Natural killer cell (primary cell): Measurements from ENCODE around the gene OR1D2. TPM values are rescaled to one million over a fixed set of nuclear protein-coding genes. Genes with fewer than 3 reads are reported as not detected.
"Not testable (repeated sequence)": the region's sequence is repeated elsewhere in the genome, so short reads cannot be mapped to it uniquely, and the experiment has no call there.

ENCODE experiments used
- ATAC-seq, 3 donors: fragments of 150-1000 bp in 2 of 3; fragments of 200-7000 bp in 1 of 3; cut with Tn5 transposase; 1 replicate in 1 of 3; 2 replicates in 2 of 3; pipeline ENCODE4 v1.10.0; 2021; ENCODE audit warnings: mild to moderate bottlenecking in 2 of 3, moderate library complexity in 2 of 3
- DNase-seq, 2 donors: peaks; one replicate each; pipeline versions ENCODE4 v3.0.0 to v3.0.0-alpha.2; 2013 to 2021; ENCODE audit warnings: mixed read lengths in 1 of 2
- H3K27ac ChIP-seq: one replicate; pipeline ENCODE4 v1.5.1; 2013; ENCODE audit warnings: mild to moderate bottlenecking, low read length
- H3K27me3 ChIP-seq: one replicate; pipeline ENCODE4 v1.6.1; 2013; ENCODE audit warnings: low read length; ENCODE audit not compliant: control insufficient read depth, insufficient read depth
- H3K36me3 ChIP-seq: one replicate; pipeline ENCODE4 v1.6.1; 2013; ENCODE audit warnings: low read length; ENCODE audit not compliant: control insufficient read depth, insufficient read depth
- H3K4me1 ChIP-seq: one replicate; pipeline ENCODE4 v1.6.1; 2013; ENCODE audit warnings: low read length; ENCODE audit not compliant: control insufficient read depth, insufficient read depth
- H3K4me3 ChIP-seq: one replicate; pipeline ENCODE4 v1.5.1; 2013; ENCODE audit warnings: low read length
- H3K9me3 ChIP-seq: one replicate; pipeline ENCODE4 v1.6.1; 2013; ENCODE audit warnings: low read length; ENCODE audit not compliant: control insufficient read depth, insufficient read depth
- H3K27ac Mint-ChIP-seq, 2 donors: one replicate each; pipeline ENCODE4 v1.8.0; 2022; ENCODE audit warnings: mild to moderate bottlenecking in 2 of 2, mixed read lengths in 2 of 2, moderate library complexity in 1 of 2
- H3K27me3 Mint-ChIP-seq, 2 donors: one replicate each; pipeline ENCODE4 v1.8.0; 2022; ENCODE audit warnings: low read depth in 2 of 2, mixed read lengths in 2 of 2
- H3K36me3 Mint-ChIP-seq: one replicate; pipeline ENCODE4 v1.8.0; 2022; ENCODE audit warnings: mixed read lengths
- H3K4me1 Mint-ChIP-seq, 2 donors: one replicate each; pipeline ENCODE4 v1.8.0; 2022; ENCODE audit warnings: mixed read lengths in 2 of 2
- H3K4me3 Mint-ChIP-seq: one replicate; pipeline ENCODE4 v1.8.0; 2022; ENCODE audit warnings: mild to moderate bottlenecking, moderate library complexity, mixed read lengths
- H3K9me3 Mint-ChIP-seq, 2 donors: one replicate each; pipeline ENCODE4 v1.8.0; 2022; ENCODE audit warnings: mixed read lengths in 2 of 2
- CTCF ChIP-seq: fragments of 200-600 bp; IDR thresholded peaks from one replicate; pipeline ENCODE4 v1.8.0; 2022; ENCODE audit warnings: antibody characterized with exemption
- WGBS: methylation state at CpG from one replicate; pipeline ENCODE4 v1.1.7; 2013; ENCODE audit warnings: missing lambda C conversion rate; ENCODE audit not compliant: insufficient coverage; 5-methylcytosine and 5-hydroxymethylcytosine counted together
- intact Hi-C: fragments of 100-400 bp; cut with micrococcal nuclease; formaldehyde crosslinking; loops from one replicate; pipeline ENCODE4 v1.14.2; 2022
- total RNA-seq, 4 donors: library from RNA; stranded (reverse); fragments of 120-200 nt in 1 of 4; gene quantifications; one replicate each; pipeline versions ENCODE4 v1.2.3 to v1.2.4, GENCODE V29; 2013 to 2022

The OR1D2 gene
- total RNA-seq, 3 donors from 2014 or later (not counting 1 experiment from before 2014, with no cell fraction given): not detected

DNA sequence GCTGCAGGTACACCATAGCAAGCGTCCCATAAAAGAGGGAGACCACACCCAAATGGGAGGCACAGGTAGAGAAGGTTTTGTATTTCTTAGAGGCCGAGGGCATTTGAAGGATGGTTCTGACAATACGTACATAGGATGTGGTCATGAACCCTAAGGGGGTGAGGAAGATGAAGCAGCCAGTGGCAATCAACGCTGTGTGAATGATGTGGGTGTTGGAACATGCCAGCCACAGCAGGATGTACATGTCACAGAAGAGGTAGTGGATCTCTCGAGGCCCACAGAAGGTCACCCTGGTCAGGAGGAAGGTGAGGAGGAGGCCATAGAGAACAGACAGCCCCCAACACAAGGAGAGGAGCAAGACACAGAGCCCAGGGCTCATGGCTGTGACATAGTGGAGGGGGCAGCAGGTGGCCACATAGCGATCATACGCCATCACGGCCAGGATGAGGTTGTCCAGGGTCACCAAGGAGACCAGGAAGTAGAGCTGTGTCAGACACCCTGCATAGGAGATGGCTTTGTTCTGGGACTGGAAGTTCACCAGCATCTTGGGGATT is 41.3 kb downstream of the OR1D2 start:
- H3K4me3 Mint-ChIP-seq, H3K27me3 ChIP-seq, H3K27ac ChIP-seq, H3K9me3 Mint-ChIP-seq, H3K9me3 ChIP-seq, H3K27me3 Mint-ChIP-seq, H3K4me1 Mint-ChIP-seq, H3K36me3 Mint-ChIP-seq, H3K4me1 ChIP-seq, H3K4me3 ChIP-seq, intact Hi-C loops, H3K36me3 ChIP-seq: not testable (repeated sequence)
- 58% methylated on average over 5 of the region's 8 CpGs for WGBS
- peak overlapping the region; percentile 41 to 57 for H3K27ac Mint-ChIP-seq
- ATAC-seq: peak; percentile 86 to 95 (median 87)
- DNase-seq: peak in 1 of 2 donors; percentile 26

GRCh38 chr17:3054868-3055267 is 49.4 kb downstream of the OR1D2 start:
- H3K4me1 Mint-ChIP-seq: not testable (repeated sequence)

GRCh38 chr17:3049705-3050295 is 54.4 kb downstream of the OR1D2 start:
- H3K4me1 Mint-ChIP-seq: peaks cover 0 to 10% of the 10 kb centered on the region in 2 donors
- peak overlapping the region in 1 of 2 donors; percentile 69 for H3K27ac Mint-ChIP-seq
- WGBS: 92% methylated on average over 8 of the region's 8 CpGs
- peak overlapping the region; percentile 92 for H3K4me3 Mint-ChIP-seq
- H3K27me3 Mint-ChIP-seq: no peaks in the 10 kb centered on the region
- H3K27me3 ChIP-seq: no peaks in the 10 kb centered on the region
- no peak for DNase-seq
- H3K9me3 ChIP-seq: no peaks in the 10 kb centered on the region
- TF ChIP-seq CTCF: no peak
- peaks cover 13% of the 10 kb centered on the region for H3K4me1 ChIP-seq
- H3K9me3 Mint-ChIP-seq: no peaks in the 10 kb centered on the region
- ATAC-seq: no peak
- H3K4me3 ChIP-seq: no peak overlapping the region
- intact Hi-C loops: loop anchor here (10.0 kb wide), 1 partner anchor 585 kb away; the partner anchor contains the start of genes CTNS and SHPK
- no peaks in the 10 kb centered on the region for H3K36me3 ChIP-seq
- no peak overlapping the region for H3K27ac ChIP-seq
- H3K36me3 Mint-ChIP-seq: no peaks in the 10 kb centered on the region

More at GRCh38 chr17:3054868-3055267, 49.4 kb downstream of the OR1D2 start:
- ATAC-seq, intact Hi-C loops, H3K4me3 Mint-ChIP-seq, H3K36me3 Mint-ChIP-seq, H3K4me1 ChIP-seq, H3K27ac ChIP-seq, H3K36me3 ChIP-seq, H3K27ac Mint-ChIP-seq, H3K4me3 ChIP-seq, H3K27me3 Mint-ChIP-seq, H3K27me3 ChIP-seq, H3K9me3 Mint-ChIP-seq, DNase-seq, H3K9me3 ChIP-seq: not testable (repeated sequence)
- WGBS: no CpG with 5 or more reads among the region's 2 CpGs

DNA sequence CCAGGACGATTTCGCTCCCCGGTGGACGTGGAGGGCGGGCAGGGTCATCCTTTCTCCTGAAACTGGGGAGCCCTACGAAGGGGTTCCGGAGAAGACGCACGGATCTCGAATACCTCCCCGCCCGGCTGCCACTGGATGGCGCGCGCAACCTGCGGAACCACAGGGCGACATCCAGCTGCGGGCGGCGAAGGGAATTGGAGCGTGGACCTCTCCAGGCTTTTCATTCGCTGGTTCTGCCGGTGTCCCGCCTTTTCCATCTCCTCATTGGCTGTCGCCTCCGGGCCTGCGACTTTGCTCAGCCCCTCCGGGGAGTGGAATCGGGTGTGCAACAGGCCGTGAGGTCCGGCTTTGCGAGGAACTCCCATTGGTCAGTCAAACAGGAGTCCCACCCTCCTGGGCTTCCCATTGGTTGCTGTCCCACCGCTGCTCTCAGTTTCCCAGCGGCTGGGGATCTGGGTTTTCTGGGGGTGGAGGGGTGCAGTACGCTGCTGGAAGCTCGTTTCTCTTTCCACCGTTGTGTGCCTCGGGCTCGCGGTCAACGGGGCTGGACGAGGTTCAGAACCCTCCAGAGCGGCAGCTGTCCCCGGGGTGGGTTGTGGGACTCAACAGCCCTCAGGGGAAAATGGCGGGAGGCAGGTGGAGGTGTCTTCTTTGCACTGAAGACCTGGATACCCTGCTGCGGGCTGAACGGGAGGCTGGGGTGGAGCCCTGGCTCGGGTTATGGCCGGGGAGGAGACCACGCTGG is 55.3 kb downstream of the OR1D2 start:
- H3K36me3 Mint-ChIP-seq: peaks cover 6% of the 10 kb centered on the region
- intact Hi-C loops: loop anchor here (10.0 kb wide), 1 partner anchor 586 kb away; the partner anchor contains the start of genes CTNS and SHPK

More for the DNA sequence above, 55.3 kb downstream of the OR1D2 start:
- peak overlapping the region; percentile 70 for H3K4me3 ChIP-seq
- H3K27ac ChIP-seq: peak overlapping the region; percentile 50
- Mint-ChIP-seq H3K27me3 (no peaks in the 10 kb centered on the region), H3K4me3 (peak overlapping the region; percentile 92), H3K27ac (peak overlapping the region; percentile 69 to 86), H3K9me3 (peaks cover 0 to 3% of the 10 kb centered on the region in 2 donors), H3K4me1 (peaks cover 0 to 10% of the 10 kb centered on the region in 2 donors)
- H3K36me3 ChIP-seq: no peaks in the 10 kb centered on the region
- H3K4me1 ChIP-seq: peaks cover 13% of the 10 kb centered on the region
- DNase-seq: peak; percentile 90 to 97
- peaks cover 8% of the 10 kb centered on the region for H3K9me3 ChIP-seq
- peak; percentile 96 to 99 (median 98) for ATAC-seq
- no peaks in the 10 kb centered on the region for H3K27me3 ChIP-seq
- peak; percentile 49 for TF ChIP-seq CTCF
- WGBS: under 1% methylated on average over 50 of the region's 50 CpGs
